GM12875 (cell line): Measurements from ENCODE around the gene DPP6.
A peak's percentile ranks its signal among the peaks of the same experiment; 100 is the strongest.

ENCODE experiments used
- H3K4me3 ChIP-seq: one replicate; pipeline ENCODE4 v1.5.1; 2011; ENCODE audit warnings: low read depth, low read length, control low read depth
- TF ChIP-seq, protein P1 (sequence below): IDR thresholded peaks from 2 replicates; pipeline ENCODE4 v1.5.1; 2011; ENCODE audit warnings: low read depth, mild to moderate bottlenecking, control low read depth, inconsistent platforms, low read length, moderate library complexity, borderline replicate concordance; ENCODE audit not compliant: insufficient read depth

DPP6 gene

DNA sequence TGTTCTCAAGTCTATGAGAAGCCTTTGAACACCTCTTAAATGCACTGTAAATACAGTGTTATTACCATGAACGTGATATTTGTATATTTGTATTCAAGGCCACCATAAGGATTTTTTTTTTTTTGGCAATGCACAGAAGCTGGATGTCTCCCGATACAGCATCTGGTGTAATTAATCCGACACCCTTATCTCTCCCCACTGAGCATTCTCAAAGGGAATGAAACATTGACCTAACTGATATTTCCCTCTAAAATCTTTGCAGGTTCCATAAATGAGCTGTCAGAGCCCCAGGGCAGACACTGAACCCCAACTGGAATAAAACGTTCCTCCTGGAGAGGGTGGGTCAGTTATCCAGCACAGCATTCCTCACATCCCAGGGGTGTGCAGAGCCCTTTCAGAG, 634.1 kb downstream of the DPP6 start:
- H3K4me3 ChIP-seq: no peak overlapping the region
- TF ChIP-seq, protein P1, sequence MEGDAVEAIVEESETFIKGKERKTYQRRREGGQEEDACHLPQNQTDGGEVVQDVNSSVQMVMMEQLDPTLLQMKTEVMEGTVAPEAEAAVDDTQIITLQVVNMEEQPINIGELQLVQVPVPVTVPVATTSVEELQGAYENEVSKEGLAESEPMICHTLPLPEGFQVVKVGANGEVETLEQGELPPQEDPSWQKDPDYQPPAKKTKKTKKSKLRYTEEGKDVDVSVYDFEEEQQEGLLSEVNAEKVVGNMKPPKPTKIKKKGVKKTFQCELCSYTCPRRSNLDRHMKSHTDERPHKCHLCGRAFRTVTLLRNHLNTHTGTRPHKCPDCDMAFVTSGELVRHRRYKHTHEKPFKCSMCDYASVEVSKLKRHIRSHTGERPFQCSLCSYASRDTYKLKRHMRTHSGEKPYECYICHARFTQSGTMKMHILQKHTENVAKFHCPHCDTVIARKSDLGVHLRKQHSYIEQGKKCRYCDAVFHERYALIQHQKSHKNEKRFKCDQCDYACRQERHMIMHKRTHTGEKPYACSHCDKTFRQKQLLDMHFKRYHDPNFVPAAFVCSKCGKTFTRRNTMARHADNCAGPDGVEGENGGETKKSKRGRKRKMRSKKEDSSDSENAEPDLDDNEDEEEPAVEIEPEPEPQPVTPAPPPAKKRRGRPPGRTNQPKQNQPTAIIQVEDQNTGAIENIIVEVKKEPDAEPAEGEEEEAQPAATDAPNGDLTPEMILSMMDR: no peak

DNA sequence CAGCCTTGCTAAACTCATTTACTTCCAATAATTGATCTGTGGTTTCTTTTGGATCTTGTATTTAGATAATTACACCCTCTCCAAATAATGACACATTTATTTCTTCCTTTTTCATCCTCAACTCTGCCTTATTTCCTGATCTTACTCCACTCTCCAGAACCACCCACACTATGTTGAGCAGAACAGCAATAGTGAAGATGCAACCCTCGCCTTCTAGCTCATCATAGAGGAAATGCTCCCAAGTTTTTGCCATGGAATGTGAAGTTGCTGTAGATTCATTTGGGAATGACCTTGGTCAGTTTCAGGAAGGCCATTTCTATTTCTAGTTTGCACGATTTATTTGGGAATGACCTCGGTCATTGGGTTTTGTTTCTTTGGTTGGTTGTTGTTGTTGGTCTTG, 636.8 kb downstream of the DPP6 start:
- TF ChIP-seq, protein P1: no peak
- H3K4me3 ChIP-seq: no peak overlapping the region

DNA sequence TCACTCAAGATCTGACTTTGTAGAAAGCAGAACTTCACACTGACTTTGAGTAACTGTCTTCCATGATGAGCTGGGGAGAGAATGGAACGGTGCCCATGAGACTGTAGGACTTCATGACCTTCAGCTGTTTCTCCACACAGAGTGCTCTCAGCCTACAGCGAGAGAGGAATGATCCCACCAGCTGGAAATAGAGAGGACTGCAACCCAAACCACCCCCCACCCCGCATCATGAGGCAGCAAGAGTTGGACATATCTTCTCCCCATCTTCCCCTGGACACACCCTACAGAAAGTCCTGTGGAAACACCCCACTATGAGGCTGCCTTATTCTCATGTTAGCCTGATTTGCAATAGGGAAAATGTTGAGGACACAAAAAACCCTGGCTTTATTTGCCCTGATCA, 638.2 kb downstream of the DPP6 start:
- TF ChIP-seq, protein P1: no peak
- H3K4me3 ChIP-seq: no peak overlapping the region

DNA sequence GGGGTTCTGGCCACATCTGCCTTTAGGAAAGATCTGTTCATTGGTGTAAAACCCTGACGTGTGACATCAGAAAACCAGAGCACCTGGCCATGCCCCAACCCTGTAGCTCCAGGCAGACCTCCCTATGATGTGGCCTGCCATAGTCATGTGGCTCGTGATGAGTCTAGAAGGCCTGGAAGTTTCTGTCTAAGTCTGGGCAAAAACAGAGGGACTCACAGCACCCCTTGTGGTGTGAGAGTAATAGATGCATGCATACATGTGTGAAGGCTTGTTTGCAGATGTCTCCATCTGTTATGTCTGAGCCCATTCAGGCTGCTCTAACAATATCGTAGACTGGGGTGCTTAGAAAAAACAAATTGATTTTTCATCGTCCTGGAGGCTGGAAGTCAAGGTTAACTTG, 641.5 kb downstream of the DPP6 start:
- H3K4me3 ChIP-seq: no peak overlapping the region
- TF ChIP-seq, protein P1: no peak

DNA sequence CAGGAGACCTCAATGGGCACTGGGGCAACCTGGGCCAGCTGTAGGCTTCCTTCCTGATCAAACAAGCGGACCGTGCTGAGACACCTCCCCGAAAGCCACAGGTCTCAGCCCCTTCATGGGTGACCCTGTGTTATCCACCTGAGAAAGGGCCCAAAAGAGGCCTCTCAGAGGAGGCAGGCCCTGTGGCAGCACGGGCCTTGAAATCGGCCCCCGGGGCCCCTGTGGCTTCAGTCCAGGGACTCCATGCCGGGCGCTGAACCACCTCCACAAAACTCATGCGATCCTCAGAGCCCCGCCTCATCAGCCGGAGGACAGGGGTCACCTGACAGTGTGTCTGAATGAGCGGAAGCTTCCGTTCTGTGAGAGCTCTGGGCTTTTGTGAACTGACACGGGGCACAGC, 643.6 kb downstream of the DPP6 start:
- H3K4me3 ChIP-seq: no peak overlapping the region
- TF ChIP-seq, protein P1: no peak

DNA sequence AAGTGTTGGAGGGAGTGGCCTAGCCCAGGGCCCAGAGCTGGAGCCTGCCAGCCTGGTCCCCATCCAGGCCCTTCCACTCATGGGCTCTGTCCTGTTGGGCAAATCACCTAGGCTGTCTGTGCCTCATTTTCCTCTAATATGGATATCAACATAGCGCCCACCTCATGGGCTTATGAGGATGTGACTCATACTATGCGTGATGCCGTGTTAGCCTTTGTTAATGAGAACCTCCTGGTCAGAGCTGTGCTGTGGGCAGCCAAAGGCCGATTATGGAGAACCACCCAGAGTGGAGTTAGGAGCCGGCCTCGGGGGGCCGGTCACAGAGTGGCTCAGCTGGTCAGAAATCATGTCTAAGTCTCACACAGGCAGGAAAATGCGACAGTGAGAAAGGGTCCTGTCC, 644.4 kb downstream of the DPP6 start:
- H3K4me3 ChIP-seq: no peak overlapping the region
- TF ChIP-seq, protein P1: no peak

DNA sequence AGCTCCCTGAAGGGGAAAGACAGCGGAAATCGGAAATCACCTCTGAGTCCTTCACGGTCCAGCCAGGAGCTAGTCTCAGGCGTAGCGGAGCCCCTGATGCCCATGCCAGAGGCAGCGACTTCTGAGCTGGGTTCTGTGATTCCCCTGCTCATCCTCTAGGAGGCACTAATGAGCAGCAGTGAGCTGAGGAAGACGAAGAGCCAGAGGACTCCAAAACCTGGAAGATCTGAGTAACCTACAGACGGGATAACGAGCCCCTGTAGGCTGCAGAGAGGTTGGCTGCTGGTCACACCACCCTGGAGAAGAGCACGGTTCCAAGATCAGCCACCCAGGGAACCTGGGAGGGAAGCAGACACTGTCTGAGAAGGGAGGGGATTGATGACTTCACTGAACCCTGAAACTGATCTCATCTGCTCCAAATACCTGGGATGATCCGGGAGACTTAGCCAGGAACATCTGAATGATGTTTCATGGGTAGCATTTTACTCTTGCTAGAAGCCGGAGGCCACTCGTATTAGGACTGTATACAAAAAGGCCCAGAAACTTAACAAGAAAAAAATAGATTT, 646.6 kb downstream of the DPP6 start:
- TF ChIP-seq, protein P1: peak; percentile 62

More for the DNA sequence above, 646.6 kb downstream of the DPP6 start:
- H3K4me3 ChIP-seq: no peak overlapping the region
